Measurements from ENCODE around the gene SLC5A4.

SLC5A4 gene

DNA sequence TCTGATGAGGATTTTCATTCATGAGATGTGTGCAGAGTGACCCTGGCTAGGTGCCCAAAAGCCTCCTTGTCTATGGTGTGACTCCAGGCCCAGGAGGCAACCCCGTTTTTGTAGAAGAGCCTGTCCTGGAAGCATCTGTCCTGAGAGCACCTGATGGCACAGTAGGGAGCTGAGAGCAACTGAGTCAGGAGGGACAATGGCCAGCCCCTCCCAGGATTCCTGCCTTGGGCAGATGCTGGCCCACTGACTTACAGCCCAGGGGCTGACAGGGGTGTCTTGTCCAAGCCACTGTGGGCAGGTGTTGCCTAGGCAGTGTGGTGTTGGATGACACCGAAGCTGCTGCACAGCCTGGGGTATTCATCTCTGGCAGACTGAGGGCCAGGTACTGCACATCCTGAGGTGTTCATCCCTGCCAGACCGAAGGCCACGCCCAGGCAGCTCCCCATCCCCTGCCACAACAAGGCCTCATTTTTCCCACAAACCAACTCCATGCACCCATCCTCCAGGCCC is 47.1 kb downstream of the SLC5A4 start:
- Histone ChIP-seq H4K20me1 (ENCODE audit: low read depth, low read length) (no peaks in the 10 kb centered on the region), H2AFZ (ENCODE audit: low read depth, low read length, severe bottlenecking) (no peak overlapping the region), H3K27me3 (ENCODE audit: low read length) (no peaks in the 10 kb centered on the region), H3K9me2 (replicated peaks; ENCODE audit: insufficient read depth, low read length) (no peaks in the 10 kb centered on the region), H3K4me2 (ENCODE audit: low read depth, low read length, poor library complexity, severe bottlenecking) (no peak overlapping the region), H3K4me3 (ENCODE audit: insufficient read depth, low read length, poor library complexity, severe bottlenecking) (no peak overlapping the region), H3K27ac (ENCODE audit: low read depth, low read length) (no peak overlapping the region), H3F3A (ENCODE audit: insufficient read depth) (no peaks in the 10 kb centered on the region), H3K9ac (ENCODE audit: low read length) (no peak overlapping the region), H3K9me3 (ENCODE audit: insufficient read depth, low read length) (no peaks in the 10 kb centered on the region), H3K36me3 (ENCODE audit: low read length) (no peaks in the 10 kb centered on the region), H3K79me2 (ENCODE audit: insufficient read depth, low read length) (no peaks in the 10 kb centered on the region)
- TF ChIP-seq, protein P1, sequence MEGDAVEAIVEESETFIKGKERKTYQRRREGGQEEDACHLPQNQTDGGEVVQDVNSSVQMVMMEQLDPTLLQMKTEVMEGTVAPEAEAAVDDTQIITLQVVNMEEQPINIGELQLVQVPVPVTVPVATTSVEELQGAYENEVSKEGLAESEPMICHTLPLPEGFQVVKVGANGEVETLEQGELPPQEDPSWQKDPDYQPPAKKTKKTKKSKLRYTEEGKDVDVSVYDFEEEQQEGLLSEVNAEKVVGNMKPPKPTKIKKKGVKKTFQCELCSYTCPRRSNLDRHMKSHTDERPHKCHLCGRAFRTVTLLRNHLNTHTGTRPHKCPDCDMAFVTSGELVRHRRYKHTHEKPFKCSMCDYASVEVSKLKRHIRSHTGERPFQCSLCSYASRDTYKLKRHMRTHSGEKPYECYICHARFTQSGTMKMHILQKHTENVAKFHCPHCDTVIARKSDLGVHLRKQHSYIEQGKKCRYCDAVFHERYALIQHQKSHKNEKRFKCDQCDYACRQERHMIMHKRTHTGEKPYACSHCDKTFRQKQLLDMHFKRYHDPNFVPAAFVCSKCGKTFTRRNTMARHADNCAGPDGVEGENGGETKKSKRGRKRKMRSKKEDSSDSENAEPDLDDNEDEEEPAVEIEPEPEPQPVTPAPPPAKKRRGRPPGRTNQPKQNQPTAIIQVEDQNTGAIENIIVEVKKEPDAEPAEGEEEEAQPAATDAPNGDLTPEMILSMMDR (IDR thresholded peaks at IDR 0.05; ENCODE audit: insufficient read depth, low read length, poor library complexity, severe bottlenecking) = no peak
- no peak for TF ChIP-seq EZH2phosphoT487 (conservative IDR thresholded peaks at IDR 0.05; ENCODE audit: low read length)

DNA sequence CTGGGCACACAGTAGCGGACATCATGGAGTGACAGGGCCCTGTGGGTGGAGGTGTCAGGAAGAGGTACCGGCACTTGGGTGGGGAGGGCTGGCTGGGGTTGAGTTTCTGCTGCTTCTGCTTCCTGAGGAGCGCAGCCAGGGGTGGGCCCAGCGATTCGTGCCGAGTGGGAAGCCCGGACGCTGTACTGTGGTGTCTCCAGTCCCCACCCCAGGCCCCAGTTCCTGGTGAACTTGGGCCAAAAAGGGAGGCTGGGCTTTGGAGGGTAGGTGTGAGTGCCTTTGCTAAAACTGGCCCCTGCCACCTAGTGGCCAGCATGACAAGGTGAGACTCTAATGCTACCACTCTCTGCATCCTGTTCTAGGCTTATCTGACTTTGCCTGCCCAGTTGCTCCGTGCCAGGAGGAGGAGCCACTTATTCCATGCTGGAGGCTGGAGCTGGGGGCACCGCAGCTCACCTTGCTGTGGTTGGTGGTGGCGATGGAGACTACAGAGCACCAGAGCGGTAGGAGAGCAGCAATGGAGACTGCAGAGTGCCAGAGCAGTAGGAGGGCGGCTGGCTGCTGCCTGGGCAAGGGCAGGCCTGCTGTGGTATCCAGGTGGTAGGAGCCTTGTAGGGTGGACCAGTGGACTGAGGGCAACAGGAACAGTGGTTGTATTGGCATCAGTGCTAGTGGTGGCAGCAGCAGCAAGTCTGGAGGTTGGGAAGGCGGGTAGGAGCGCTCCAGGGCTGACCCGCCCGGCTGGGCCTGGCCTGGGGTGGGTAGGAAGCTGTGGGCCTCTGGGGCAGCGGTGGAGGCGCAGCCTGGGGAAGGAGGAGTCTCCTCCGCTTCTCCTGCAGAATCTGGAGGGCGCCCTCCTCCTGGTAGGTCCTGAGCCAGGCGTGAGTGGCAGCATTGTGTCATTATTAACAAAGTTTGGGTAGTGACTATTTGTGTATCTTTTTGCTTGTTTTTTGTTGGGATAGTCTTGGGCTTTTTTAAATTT is 48.1 kb downstream of the SLC5A4 start:
- Histone ChIP-seq H3K27me3 (ENCODE audit: low read length) (no peaks in the 10 kb centered on the region), H3K4me2 (ENCODE audit: low read depth, low read length, poor library complexity, severe bottlenecking) (no peak overlapping the region), H3K79me2 (ENCODE audit: insufficient read depth, low read length) (no peaks in the 10 kb centered on the region), H2AFZ (ENCODE audit: low read depth, low read length, severe bottlenecking) (no peak overlapping the region), H3K9me2 (replicated peaks; ENCODE audit: insufficient read depth, low read length) (no peaks in the 10 kb centered on the region), H4K20me1 (ENCODE audit: low read depth, low read length) (no peaks in the 10 kb centered on the region), H3K36me3 (ENCODE audit: low read length) (no peaks in the 10 kb centered on the region), H3K27ac (ENCODE audit: low read depth, low read length) (no peak overlapping the region), H3K4me3 (ENCODE audit: insufficient read depth, low read length, poor library complexity, severe bottlenecking) (no peak overlapping the region), H3K9ac (ENCODE audit: low read length) (no peak overlapping the region), H3K9me3 (ENCODE audit: insufficient read depth, low read length) (no peaks in the 10 kb centered on the region), H3F3A (ENCODE audit: insufficient read depth) (no peaks in the 10 kb centered on the region)
- TF ChIP-seq EZH2phosphoT487 (conservative IDR thresholded peaks at IDR 0.05; ENCODE audit: low read length) = no peak
- TF ChIP-seq, protein P1 (IDR thresholded peaks at IDR 0.05; ENCODE audit: insufficient read depth, low read length, poor library complexity, severe bottlenecking) = no peak

DNA sequence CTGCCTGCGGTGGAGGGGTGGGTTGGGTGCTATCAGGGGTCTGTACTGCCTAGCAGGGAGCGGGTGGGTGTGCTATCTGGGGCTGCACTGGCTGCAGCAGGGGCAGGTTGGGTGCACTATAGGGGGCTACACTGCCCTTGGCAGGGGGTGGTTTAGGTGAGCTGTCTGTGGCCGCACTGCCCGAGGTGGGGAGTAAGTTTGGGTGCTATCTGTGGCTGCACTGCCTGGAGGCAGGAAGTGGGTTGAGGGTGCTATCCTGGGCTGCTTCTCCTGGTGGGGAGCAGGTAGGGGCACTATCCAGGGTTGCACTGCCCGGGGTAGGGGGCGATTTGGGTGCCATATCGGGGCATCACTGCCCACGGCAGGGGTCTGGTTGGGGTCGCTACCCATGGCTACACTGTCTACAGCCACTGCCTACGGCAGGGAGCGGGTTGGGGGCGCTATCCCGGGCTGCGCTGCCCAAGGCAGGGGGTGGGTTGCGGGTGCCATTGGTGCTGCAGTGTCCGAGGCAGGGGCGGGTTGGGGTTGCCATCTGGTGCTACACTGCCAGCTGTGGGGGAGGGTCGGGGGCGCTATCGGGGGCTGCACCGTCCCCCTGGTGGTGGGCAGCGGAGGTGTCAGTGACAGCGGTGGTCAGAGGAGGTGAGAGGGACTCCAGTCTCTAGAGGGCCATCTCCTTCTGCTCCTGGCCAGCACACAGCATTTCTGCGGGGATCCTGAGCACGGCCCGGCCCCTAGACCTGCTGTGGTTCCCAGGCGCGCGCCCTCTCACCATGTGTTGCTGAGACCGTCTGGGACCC is 49.0 kb downstream of the SLC5A4 start:
- H3K9ac ChIP-seq (ENCODE audit: low read length) = no peak overlapping the region
- H3K4me3 ChIP-seq (ENCODE audit: insufficient read depth, low read length, poor library complexity, severe bottlenecking) = no peak overlapping the region
- no peaks in the 10 kb centered on the region for H3K27me3 ChIP-seq (ENCODE audit: low read length)
- H3K9me2 ChIP-seq (replicated peaks; ENCODE audit: insufficient read depth, low read length) = no peaks in the 10 kb centered on the region
- no peaks in the 10 kb centered on the region for H3K36me3 ChIP-seq (ENCODE audit: low read length)
- TF ChIP-seq EZH2phosphoT487 (conservative IDR thresholded peaks at IDR 0.05; ENCODE audit: low read length) = no peak
- TF ChIP-seq, protein P1 (IDR thresholded peaks at IDR 0.05; ENCODE audit: insufficient read depth, low read length, poor library complexity, severe bottlenecking) = no peak
- H2AFZ ChIP-seq (ENCODE audit: low read depth, low read length, severe bottlenecking) = no peak overlapping the region
- H3K9me3 ChIP-seq (ENCODE audit: insufficient read depth, low read length) = no peaks in the 10 kb centered on the region
- no peak overlapping the region for H3K27ac ChIP-seq (ENCODE audit: low read depth, low read length)
- no peaks in the 10 kb centered on the region for H4K20me1 ChIP-seq (ENCODE audit: low read depth, low read length)
- H3F3A ChIP-seq (ENCODE audit: insufficient read depth) = no peaks in the 10 kb centered on the region
- H3K4me2 ChIP-seq (ENCODE audit: low read depth, low read length, poor library complexity, severe bottlenecking) = no peak overlapping the region
- H3K79me2 ChIP-seq (ENCODE audit: insufficient read depth, low read length) = no peaks in the 10 kb centered on the region

Measured in SU-DHL-6 (cell line).